ENCODE results near the gene SMIM13. TPM values are rescaled to one million over a fixed set of nuclear protein-coding genes. Genes with fewer than 3 reads are reported as not detected.

SMIM13 gene
- polyA plus RNA-seq, 1 donor (not counting 4 experiments of a cell fraction or from before 2014, with no cell fraction given) = 7.7 TPM

DNA sequence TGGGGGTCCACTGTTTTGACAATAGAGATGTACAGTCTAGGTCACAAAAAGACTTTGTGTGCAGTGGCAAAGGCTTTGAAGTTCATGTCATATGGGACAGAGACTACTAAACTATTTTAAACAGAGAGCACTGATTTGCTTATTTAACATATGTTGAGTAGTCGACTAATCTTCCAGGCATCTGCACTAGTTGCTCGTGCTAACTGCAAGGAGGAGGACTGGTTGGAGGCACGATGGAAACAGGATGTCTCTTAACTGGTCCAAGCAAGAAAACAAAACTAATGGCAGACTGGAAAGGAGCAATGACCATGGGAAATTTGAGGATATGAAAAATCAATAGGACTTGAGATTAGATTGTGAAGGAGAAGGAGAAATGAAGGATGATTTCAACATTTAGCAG is 46.4 kb downstream of the SMIM13 start:
- Histone ChIP-seq H3K36me3 (ENCODE audit: control insufficient read depth in 2 of 2, extremely low read depth in 1 of 2, insufficient read depth in 2 of 2, low read length in 2 of 2) (peaks cover 3 to 4% of the 10 kb centered on the region in 2 experiments), H3K9ac (ENCODE audit: control insufficient read depth, extremely low read depth, insufficient read depth, low read length) (no peak overlapping the region), H3K9me3 (ENCODE audit: control insufficient read depth, low read depth, low read length) (no peaks in the 10 kb centered on the region), H3K4me2 (ENCODE audit: control insufficient read depth, extremely low read depth, insufficient read depth, low read depth, low read length) (peak overlapping the region; percentile 6), H3K27me3 (ENCODE audit: control insufficient read depth, extremely low read depth, insufficient read depth, low read length) (no peaks in the 10 kb centered on the region), H4K20me1 (ENCODE audit: control insufficient read depth, extremely low read depth, insufficient read depth, low read length) (no peaks in the 10 kb centered on the region), H2AFZ (ENCODE audit: control insufficient read depth, low read length) (no peak overlapping the region), H3K79me2 (ENCODE audit: control insufficient read depth, insufficient read depth, low read length) (no peaks in the 10 kb centered on the region), H3K9me1 (ENCODE audit: control insufficient read depth, extremely low read depth, insufficient read depth, low read length) (no peaks in the 10 kb centered on the region), H3K4me1 (ENCODE audit: control insufficient read depth, extremely low read depth, insufficient read depth, low read length) (peaks cover 67% of the 10 kb centered on the region), H3K4me3 (ENCODE audit: control insufficient read depth in 2 of 3, extremely low read depth in 1 of 3, insufficient read depth in 2 of 3, low read depth in 1 of 3, low read length in 3 of 3) (no peak overlapping the region), H3K27ac (ENCODE audit: control insufficient read depth, insufficient read depth, low read length) (peak overlapping the region; percentile 87)
- FAIRE-seq (peak; percentile 44), DNase-seq (ENCODE audit: low read depth, low spot score) (no peak)
- TF ChIP-seq, protein P1, sequence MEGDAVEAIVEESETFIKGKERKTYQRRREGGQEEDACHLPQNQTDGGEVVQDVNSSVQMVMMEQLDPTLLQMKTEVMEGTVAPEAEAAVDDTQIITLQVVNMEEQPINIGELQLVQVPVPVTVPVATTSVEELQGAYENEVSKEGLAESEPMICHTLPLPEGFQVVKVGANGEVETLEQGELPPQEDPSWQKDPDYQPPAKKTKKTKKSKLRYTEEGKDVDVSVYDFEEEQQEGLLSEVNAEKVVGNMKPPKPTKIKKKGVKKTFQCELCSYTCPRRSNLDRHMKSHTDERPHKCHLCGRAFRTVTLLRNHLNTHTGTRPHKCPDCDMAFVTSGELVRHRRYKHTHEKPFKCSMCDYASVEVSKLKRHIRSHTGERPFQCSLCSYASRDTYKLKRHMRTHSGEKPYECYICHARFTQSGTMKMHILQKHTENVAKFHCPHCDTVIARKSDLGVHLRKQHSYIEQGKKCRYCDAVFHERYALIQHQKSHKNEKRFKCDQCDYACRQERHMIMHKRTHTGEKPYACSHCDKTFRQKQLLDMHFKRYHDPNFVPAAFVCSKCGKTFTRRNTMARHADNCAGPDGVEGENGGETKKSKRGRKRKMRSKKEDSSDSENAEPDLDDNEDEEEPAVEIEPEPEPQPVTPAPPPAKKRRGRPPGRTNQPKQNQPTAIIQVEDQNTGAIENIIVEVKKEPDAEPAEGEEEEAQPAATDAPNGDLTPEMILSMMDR (optimal IDR thresholded peaks at IDR 0.05 in 1 of 3, IDR thresholded peaks at IDR 0.05 in 1 of 3, conservative IDR thresholded peaks at IDR 0.05 in 1 of 3; ENCODE audit: extremely low read depth in 1 of 3, insufficient read depth in 2 of 3, low read length in 3 of 3) = no peak
- dilution Hi-C loops (cut with MboI; ENCODE audit: extremely low pct_ligation_motif_present, low sequenced_read_pairs) = no loop called here

DNA sequence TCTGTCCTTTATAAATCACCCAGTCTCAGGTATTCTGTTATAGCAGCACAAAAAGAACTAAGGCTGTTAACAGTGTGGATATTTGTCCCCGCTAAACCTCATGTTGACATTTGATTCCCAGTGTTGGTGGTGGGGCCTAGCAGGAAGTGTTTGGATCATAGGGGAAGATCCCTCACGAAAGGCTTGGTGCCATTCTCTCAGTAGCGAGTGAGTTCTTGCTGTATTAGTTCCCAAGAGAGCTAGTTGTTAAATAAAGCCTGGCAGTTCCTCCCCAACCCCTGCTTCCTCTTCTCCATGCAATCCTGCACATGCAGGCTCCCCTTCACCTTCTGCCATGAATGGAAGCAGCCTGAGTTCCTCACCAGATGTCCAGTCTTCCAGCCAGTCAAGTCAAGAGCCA is 47.7 kb downstream of the SMIM13 start:
- Histone ChIP-seq H3K79me2 (ENCODE audit: control insufficient read depth, insufficient read depth, low read length) (no peaks in the 10 kb centered on the region), H3K36me3 (ENCODE audit: control insufficient read depth in 2 of 2, extremely low read depth in 1 of 2, insufficient read depth in 2 of 2, low read length in 2 of 2) (no peaks in the 10 kb centered on the region), H4K20me1 (ENCODE audit: control insufficient read depth, extremely low read depth, insufficient read depth, low read length) (no peaks in the 10 kb centered on the region), H2AFZ (ENCODE audit: control insufficient read depth, low read length) (no peak overlapping the region), H3K9ac (ENCODE audit: control insufficient read depth, extremely low read depth, insufficient read depth, low read length) (no peak overlapping the region), H3K27ac (ENCODE audit: control insufficient read depth, insufficient read depth, low read length) (no peak overlapping the region), H3K9me3 (ENCODE audit: control insufficient read depth, low read depth, low read length) (no peaks in the 10 kb centered on the region), H3K4me3 (ENCODE audit: control insufficient read depth in 2 of 3, extremely low read depth in 1 of 3, insufficient read depth in 2 of 3, low read depth in 1 of 3, low read length in 3 of 3) (no peak overlapping the region), H3K4me2 (ENCODE audit: control insufficient read depth, extremely low read depth, insufficient read depth, low read depth, low read length) (no peak overlapping the region), H3K4me1 (ENCODE audit: control insufficient read depth, extremely low read depth, insufficient read depth, low read length) (peaks cover 72% of the 10 kb centered on the region), H3K9me1 (ENCODE audit: control insufficient read depth, extremely low read depth, insufficient read depth, low read length) (peaks cover under 1% of the 10 kb centered on the region), H3K27me3 (ENCODE audit: control insufficient read depth, extremely low read depth, insufficient read depth, low read length) (no peaks in the 10 kb centered on the region)
- DNase-seq (ENCODE audit: low read depth, low spot score) (no peak), FAIRE-seq (no peak)
- TF ChIP-seq, protein P1 (optimal IDR thresholded peaks at IDR 0.05 in 1 of 3, IDR thresholded peaks at IDR 0.05 in 1 of 3, conservative IDR thresholded peaks at IDR 0.05 in 1 of 3; ENCODE audit: extremely low read depth in 1 of 3, insufficient read depth in 2 of 3, low read length in 3 of 3) = no peak
- no peak for TF ChIP-seq EZH2 (IDR thresholded peaks at IDR 0.05; ENCODE audit: low read length)
- dilution Hi-C loops (cut with MboI; ENCODE audit: extremely low pct_ligation_motif_present, low sequenced_read_pairs) = no loop called here

Data from keratinocyte (primary cell).